Stimulated activated CD8-positive, alpha-beta memory T cell treated with anti-CD3 and anti-CD28 coated beads, Interleukin-2, amount 100 ng/mL, for 1 hour (primary cell): ENCODE measurements around the gene FADD.

Experiments
- DNase-seq, 2 donors: peaks; one replicate each; pipeline ENCODE4 v3.0.0-alpha.2; 2020; ENCODE audit warnings: low read depth in 2 of 2

Gene FADD

GRCh38 chr11:70233962-70234361 is 30.9 kb downstream of the FADD start:
- DNase-seq, result no peak

GRCh38 chr11:70240337-70240736 is 37.2 kb downstream of the FADD start:
- DNase-seq, result no peak

- no peak for DNase-seq
Observed at GRCh38 chr11:70241709-70242108, 38.6 kb downstream of the FADD start.

- no peak for DNase-seq
Observed at GRCh38 chr11:70242885-70243284, 39.8 kb downstream of the FADD start.

- no peak for DNase-seq
Observed at GRCh38 chr11:70243912-70244652, 41.0 kb downstream of the FADD start.

- DNase-seq, result no peak
Observed at GRCh38 chr11:70244698-70245097, 41.6 kb downstream of the FADD start.

- DNase-seq, result no peak
Observed at GRCh38 chr11:70246196-70246595, 43.1 kb downstream of the FADD start.

- DNase-seq, result no peak
Observed at GRCh38 chr11:70247042-70247709, 44.1 kb downstream of the FADD start.

- DNase-seq, result no peak
Observed at GRCh38 chr11:70247710-70248072, 44.6 kb downstream of the FADD start.

- no peak for DNase-seq
Observed at GRCh38 chr11:70250876-70251658, 48.0 kb downstream of the FADD start.

GRCh38 chr11:70251659-70252321 is 48.7 kb downstream of the FADD start:
- DNase-seq, result no peak

GRCh38 chr11:70252844-70253243 is 49.7 kb downstream of the FADD start:
- DNase-seq, result no peak

- DNase-seq, result no peak
Observed at GRCh38 chr11:70255477-70256116, 52.5 kb downstream of the FADD start.
